Hematopoietic multipotent progenitor cell treated with erythropoietin and hydrocortisone succinate and interleukin-3 and kit ligand, for 8 days (in vitro differentiated cells): Measurements from ENCODE around the gene SMIM15.
"Not testable (repeated sequence)": the region's sequence is repeated elsewhere in the genome, so short reads cannot be mapped to it uniquely, and the experiment has no call there.

ENCODE experiments used
- DNase-seq: peaks from one replicate; pipeline ENCODE4 v3.0.0-alpha.2; 2015

SMIM15 gene

GRCh38 chr5:61162010-61162831, at the start of gene SMIM15:
TSS of gene SMIM15 (minus strand) at chr5:61162468. CDS start at chr5:61160171, 2,297 bp downstream.
- DNase-seq: peak; percentile 90

- no peak for DNase-seq
Observed at GRCh38 chr5:61207884-61208283, 45.6 kb upstream of the SMIM15 start.

GRCh38 chr5:61205013-61205412, 42.7 kb upstream of the SMIM15 start:
- no peak for DNase-seq

GRCh38 chr5:61202213-61202612, 39.9 kb upstream of the SMIM15 start:
- DNase-seq: no peak

GRCh38 chr5:61200582-61201155, 38.4 kb upstream of the SMIM15 start:
- no peak for DNase-seq

- DNase-seq: no peak
Observed at GRCh38 chr5:61198606-61199005, 36.3 kb upstream of the SMIM15 start.

GRCh38 chr5:61187826-61188225, 25.6 kb upstream of the SMIM15 start:
- DNase-seq: not testable (repeated sequence)

GRCh38 chr5:61187352-61187751, 25.1 kb upstream of the SMIM15 start:
- DNase-seq: not testable (repeated sequence)

- no peak for DNase-seq
Observed at GRCh38 chr5:61186634-61187033, 24.4 kb upstream of the SMIM15 start.

GRCh38 chr5:61184708-61185107, 22.4 kb upstream of the SMIM15 start:
- no peak for DNase-seq

GRCh38 chr5:61183538-61183937, 21.3 kb upstream of the SMIM15 start:
- DNase-seq: no peak

- DNase-seq: no peak
Observed at GRCh38 chr5:61182449-61182848, 20.2 kb upstream of the SMIM15 start.

- DNase-seq: no peak
Observed at GRCh38 chr5:61180886-61181285, 18.6 kb upstream of the SMIM15 start.

- no peak for DNase-seq
Observed at GRCh38 chr5:61178702-61179101, 16.4 kb upstream of the SMIM15 start.

GRCh38 chr5:61177716-61178115, 15.4 kb upstream of the SMIM15 start:
- no peak for DNase-seq

- DNase-seq: no peak
Observed at GRCh38 chr5:61177070-61177469, 14.8 kb upstream of the SMIM15 start.

GRCh38 chr5:61176631-61177030, 14.4 kb upstream of the SMIM15 start:
- DNase-seq: no peak

GRCh38 chr5:61171479-61171878, 9.2 kb upstream of the SMIM15 start:
- no peak for DNase-seq

- DNase-seq: no peak
Observed at GRCh38 chr5:61168951-61169350, 6.7 kb upstream of the SMIM15 start.

- DNase-seq: peak; percentile 45
Observed at GRCh38 chr5:61167382-61167781, 5.1 kb upstream of the SMIM15 start.

GRCh38 chr5:61163905-61164304, 1.6 kb upstream of the SMIM15 start:
- no peak for DNase-seq

- no peak for DNase-seq
Observed at GRCh38 chr5:61162832-61163567, 732 bp upstream of the SMIM15 start.

GRCh38 chr5:61160497-61160896, 1.8 kb downstream of the SMIM15 start:
- no peak for DNase-seq

GRCh38 chr5:61159836-61160235, 2.4 kb downstream of the SMIM15 start:
- DNase-seq: peak; percentile 54
